Measurements from ENCODE around the gene GALNT15. TPM values are rescaled to one million over a fixed set of nuclear protein-coding genes. Genes with fewer than 3 reads are reported as not detected.

The GALNT15 gene, protein sequence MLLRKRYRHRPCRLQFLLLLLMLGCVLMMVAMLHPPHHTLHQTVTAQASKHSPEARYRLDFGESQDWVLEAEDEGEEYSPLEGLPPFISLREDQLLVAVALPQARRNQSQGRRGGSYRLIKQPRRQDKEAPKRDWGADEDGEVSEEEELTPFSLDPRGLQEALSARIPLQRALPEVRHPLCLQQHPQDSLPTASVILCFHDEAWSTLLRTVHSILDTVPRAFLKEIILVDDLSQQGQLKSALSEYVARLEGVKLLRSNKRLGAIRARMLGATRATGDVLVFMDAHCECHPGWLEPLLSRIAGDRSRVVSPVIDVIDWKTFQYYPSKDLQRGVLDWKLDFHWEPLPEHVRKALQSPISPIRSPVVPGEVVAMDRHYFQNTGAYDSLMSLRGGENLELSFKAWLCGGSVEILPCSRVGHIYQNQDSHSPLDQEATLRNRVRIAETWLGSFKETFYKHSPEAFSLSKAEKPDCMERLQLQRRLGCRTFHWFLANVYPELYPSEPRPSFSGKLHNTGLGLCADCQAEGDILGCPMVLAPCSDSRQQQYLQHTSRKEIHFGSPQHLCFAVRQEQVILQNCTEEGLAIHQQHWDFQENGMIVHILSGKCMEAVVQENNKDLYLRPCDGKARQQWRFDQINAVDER
- 0.03 and 0.07 TPM in 2 replicates for polyA plus RNA-seq (2013)

DNA sequence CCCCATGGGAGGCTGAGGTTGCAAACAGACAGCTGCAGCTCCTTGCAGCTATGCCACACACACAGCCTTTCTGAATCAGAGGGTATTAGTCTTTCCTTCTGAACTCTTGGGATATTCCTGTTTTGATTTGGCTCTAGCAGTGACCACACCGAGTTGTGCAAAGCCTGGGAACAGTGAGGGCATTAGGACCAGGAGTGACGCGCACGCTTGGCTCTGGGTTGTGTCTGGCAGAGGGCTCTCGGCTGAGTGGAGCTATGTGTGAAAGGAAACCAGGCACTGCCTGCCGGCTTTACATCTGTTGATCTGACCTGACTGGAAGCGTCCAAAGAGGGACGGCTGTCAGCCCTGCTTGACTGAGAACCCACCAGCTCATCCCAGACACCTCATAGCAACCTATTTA, at the start of gene GALNT15:
Gene GALNT15 (plus strand): TSS at position 292 of the 400 bp plus-strand sequence. CDS start 472 bp downstream, outside the sequence.
- Histone ChIP-seq H4K8ac (ENCODE audit: low read depth, low read length) (no peak within 1 kb of the TSS), H3K4me1 (ENCODE audit: control insufficient read depth in 1 of 2, insufficient read depth in 2 of 2, low read length in 2 of 2) (peaks cover 0 to 6% of the 10 kb centered on the region in 2 experiments), H3K27ac (ENCODE audit: low read depth, low read length) (no peak within 1 kb of the TSS), H3K4me2 (ENCODE audit: low read length) (no peak within 1 kb of the TSS), H3K23ac (ENCODE audit: low read length) (no peak within 1 kb of the TSS), H4K12ac (ENCODE audit: low read depth, low read length) (no peak within 1 kb of the TSS), H3K4ac (ENCODE audit: low read depth, low read length) (no peak within 1 kb of the TSS), H3K9me3 (ENCODE audit: insufficient read depth, low read depth, low read length) (peaks cover 2% of the 10 kb centered on the region), H3K79me2 (ENCODE audit: control insufficient read depth, insufficient read depth, low read length, poor library complexity) (no peaks in the 10 kb centered on the region), H2BK5ac (ENCODE audit: low read depth, low read length, poor library complexity) (no peak within 1 kb of the TSS), H3K36me3 (ENCODE audit: control insufficient read depth in 1 of 2, insufficient read depth in 2 of 2, low read length in 2 of 2) (no peaks in the 10 kb centered on the region), H2BK12ac (ENCODE audit: low read length) (no peak within 1 kb of the TSS), H3K79me1 (ENCODE audit: low read length) (no peaks in the 10 kb centered on the region), H3K9ac (ENCODE audit: low read length) (no peak within 1 kb of the TSS), H2AFZ (ENCODE audit: insufficient read depth, low read length, poor library complexity) (no peak within 1 kb of the TSS), H2AK5ac (ENCODE audit: low read length) (no peak within 1 kb of the TSS), H4K91ac (ENCODE audit: low read depth, low read length) (no peak within 1 kb of the TSS), H2BK120ac (ENCODE audit: insufficient read depth, low read length, poor library complexity) (no peak within 1 kb of the TSS), H3K4me3 (ENCODE audit: low read depth, low read length) (no peak within 1 kb of the TSS), H3K18ac (ENCODE audit: low read length) (no peak within 1 kb of the TSS), H3K14ac (ENCODE audit: low read length) (no peak within 1 kb of the TSS), H3K27me3 (ENCODE audit: insufficient read depth, low read length) (no peaks in the 10 kb centered on the region)
- no CpG with 5 or more reads among the region's 8 CpGs for WGBS (ENCODE audit: extremely low coverage, insufficient coverage, insufficient read length)
- DNase-seq, result no peak

DNA sequence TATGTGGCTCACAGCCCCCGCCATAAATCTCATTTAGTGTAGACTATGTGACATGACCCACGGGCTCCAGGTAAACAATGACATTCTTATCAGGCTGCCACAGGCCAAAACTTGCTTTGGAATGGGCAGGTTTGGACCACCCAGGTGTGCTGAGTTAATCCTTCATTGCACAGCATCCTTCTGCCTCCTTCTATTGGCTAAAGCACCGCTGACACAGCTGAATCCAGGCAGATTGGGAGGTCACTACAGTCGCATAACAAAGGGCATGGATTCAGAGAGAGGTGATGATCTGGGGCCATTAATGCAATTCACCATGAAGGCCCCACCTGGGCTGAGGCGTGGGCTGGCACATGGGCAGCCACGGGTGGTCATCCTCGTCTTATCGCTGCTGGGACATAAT, 47.8 kb upstream of the GALNT15 start:
- H2BK120ac ChIP-seq (ENCODE audit: insufficient read depth, low read length, poor library complexity), result no peak overlapping the region
- H2AK5ac ChIP-seq (ENCODE audit: low read length), result no peak overlapping the region
- no peak overlapping the region for H3K23ac ChIP-seq (ENCODE audit: low read length)
- H3K4ac ChIP-seq (ENCODE audit: low read depth, low read length), result no peak overlapping the region
- no peaks in the 10 kb centered on the region for H3K27me3 ChIP-seq (ENCODE audit: insufficient read depth, low read length)
- H4K8ac ChIP-seq (ENCODE audit: low read depth, low read length), result no peak overlapping the region
- H4K91ac ChIP-seq (ENCODE audit: low read depth, low read length), result no peak overlapping the region
- H3K79me1 ChIP-seq (ENCODE audit: low read length), result no peaks in the 10 kb centered on the region
- H3K14ac ChIP-seq (ENCODE audit: low read length), result no peak overlapping the region
- WGBS (ENCODE audit: extremely low coverage, insufficient coverage, insufficient read length), result no CpG with 5 or more reads among the region's 8 CpGs
- no peak overlapping the region for H3K27ac ChIP-seq (ENCODE audit: low read depth, low read length)
- H2BK12ac ChIP-seq (ENCODE audit: low read length), result no peak overlapping the region
- H3K9me3 ChIP-seq (ENCODE audit: insufficient read depth, low read depth, low read length), result peaks cover 2% of the 10 kb centered on the region
- no peak for DNase-seq
- no peaks in the 10 kb centered on the region for H3K36me3 ChIP-seq (ENCODE audit: control insufficient read depth in 1 of 2, insufficient read depth in 2 of 2, low read length in 2 of 2)
- no peak overlapping the region for H3K4me2 ChIP-seq (ENCODE audit: low read length)
- no peak overlapping the region for H2AFZ ChIP-seq (ENCODE audit: insufficient read depth, low read length, poor library complexity)
- no peak overlapping the region for H2BK5ac ChIP-seq (ENCODE audit: low read depth, low read length, poor library complexity)
- H3K4me3 ChIP-seq (ENCODE audit: low read depth, low read length), result no peak overlapping the region
- no peaks in the 10 kb centered on the region for H3K79me2 ChIP-seq (ENCODE audit: control insufficient read depth, insufficient read depth, low read length, poor library complexity)
- no peak overlapping the region for H3K18ac ChIP-seq (ENCODE audit: low read length)
- H3K4me1 ChIP-seq (ENCODE audit: control insufficient read depth in 1 of 2, insufficient read depth in 2 of 2, low read length in 2 of 2), result no peaks in the 10 kb centered on the region
- H3K9ac ChIP-seq (ENCODE audit: low read length), result no peak overlapping the region
- no peak overlapping the region for H4K12ac ChIP-seq (ENCODE audit: low read depth, low read length)

DNA sequence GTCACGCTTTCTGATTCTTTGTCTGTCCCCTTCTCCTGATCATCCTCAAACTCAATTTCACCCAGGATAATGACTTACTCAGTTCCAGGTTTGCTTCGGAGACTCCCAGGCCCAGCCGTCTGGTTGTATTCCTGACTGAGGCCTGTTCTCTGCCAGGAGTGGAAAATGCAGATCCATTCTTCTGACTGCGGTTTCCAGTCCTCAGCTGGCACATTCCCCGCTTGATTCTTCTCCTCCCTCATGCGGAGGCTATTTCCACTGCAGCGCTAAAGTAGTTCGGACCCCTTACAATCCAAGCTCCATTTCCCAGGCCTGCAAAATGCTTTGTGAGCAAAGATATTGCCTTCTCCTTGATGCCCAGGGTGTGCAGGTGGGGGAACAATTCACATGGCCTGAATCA, 47.2 kb upstream of the GALNT15 start:
- Histone ChIP-seq H2BK5ac (ENCODE audit: low read depth, low read length, poor library complexity) (no peak overlapping the region), H4K8ac (ENCODE audit: low read depth, low read length) (no peak overlapping the region)

DNA sequence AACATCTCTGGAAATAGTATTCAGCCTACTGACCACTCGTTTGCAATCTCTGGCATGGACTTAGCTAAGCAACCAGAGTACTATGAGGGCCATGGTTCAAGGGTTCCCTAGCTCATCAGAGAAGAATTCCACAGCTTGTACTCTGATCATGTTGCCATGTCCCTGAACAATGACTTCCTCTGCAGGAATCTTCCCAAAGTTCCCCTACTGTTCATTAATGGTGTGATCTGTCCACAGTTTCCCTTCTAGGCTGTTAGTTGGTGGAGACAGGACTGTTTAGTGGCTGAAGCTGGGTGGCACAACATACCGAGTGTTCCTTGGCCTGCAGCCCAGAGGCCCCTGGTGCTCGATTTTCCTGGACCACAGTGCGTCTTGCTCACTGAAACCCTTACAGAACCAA, 44.4 kb upstream of the GALNT15 start:
- no peak overlapping the region for H2BK5ac ChIP-seq (ENCODE audit: low read depth, low read length, poor library complexity)
- H3K23ac ChIP-seq (ENCODE audit: low read length), result no peak overlapping the region
- H3K79me1 ChIP-seq (ENCODE audit: low read length), result no peaks in the 10 kb centered on the region
- no peaks in the 10 kb centered on the region for H3K79me2 ChIP-seq (ENCODE audit: control insufficient read depth, insufficient read depth, low read length, poor library complexity)
- H4K91ac ChIP-seq (ENCODE audit: low read depth, low read length), result no peak overlapping the region
- no peak overlapping the region for H2AFZ ChIP-seq (ENCODE audit: insufficient read depth, low read length, poor library complexity)
- no peak overlapping the region for H2BK120ac ChIP-seq (ENCODE audit: insufficient read depth, low read length, poor library complexity)
- H3K9me3 ChIP-seq (ENCODE audit: insufficient read depth, low read depth, low read length), result no peaks in the 10 kb centered on the region
- H3K36me3 ChIP-seq (ENCODE audit: control insufficient read depth in 1 of 2, insufficient read depth in 2 of 2, low read length in 2 of 2), result no peaks in the 10 kb centered on the region
- H3K9ac ChIP-seq (ENCODE audit: low read length), result no peak overlapping the region
- no CpG with 5 or more reads among the region's 4 CpGs for WGBS (ENCODE audit: extremely low coverage, insufficient coverage, insufficient read length)
- no peaks in the 10 kb centered on the region for H3K27me3 ChIP-seq (ENCODE audit: insufficient read depth, low read length)
- no peak for DNase-seq
- H3K4me2 ChIP-seq (ENCODE audit: low read length), result no peak overlapping the region
- H3K27ac ChIP-seq (ENCODE audit: low read depth, low read length), result no peak overlapping the region
- H2AK5ac ChIP-seq (ENCODE audit: low read length), result no peak overlapping the region
- H3K4me1 ChIP-seq (ENCODE audit: control insufficient read depth in 1 of 2, insufficient read depth in 2 of 2, low read length in 2 of 2), result no peaks in the 10 kb centered on the region
- H3K14ac ChIP-seq (ENCODE audit: low read length), result no peak overlapping the region
- no peak overlapping the region for H3K4ac ChIP-seq (ENCODE audit: low read depth, low read length)
- H3K18ac ChIP-seq (ENCODE audit: low read length), result no peak overlapping the region
- no peak overlapping the region for H3K4me3 ChIP-seq (ENCODE audit: low read depth, low read length)
- no peak overlapping the region for H4K8ac ChIP-seq (ENCODE audit: low read depth, low read length)
- H2BK12ac ChIP-seq (ENCODE audit: low read length), result no peak overlapping the region
- H4K12ac ChIP-seq (ENCODE audit: low read depth, low read length), result no peak overlapping the region

More for the DNA sequence above, 47.2 kb upstream of the GALNT15 start:
- Histone ChIP-seq H2BK12ac (ENCODE audit: low read length) (no peak overlapping the region), H3K9ac (ENCODE audit: low read length) (no peak overlapping the region), H3K4ac (ENCODE audit: low read depth, low read length) (no peak overlapping the region), H3K36me3 (ENCODE audit: control insufficient read depth in 1 of 2, insufficient read depth in 2 of 2, low read length in 2 of 2) (no peaks in the 10 kb centered on the region), H3K4me3 (ENCODE audit: low read depth, low read length) (no peak overlapping the region), H4K91ac (ENCODE audit: low read depth, low read length) (no peak overlapping the region), H3K9me3 (ENCODE audit: insufficient read depth, low read depth, low read length) (peaks cover 2% of the 10 kb centered on the region), H3K18ac (ENCODE audit: low read length) (no peak overlapping the region), H2AK5ac (ENCODE audit: low read length) (no peak overlapping the region), H4K12ac (ENCODE audit: low read depth, low read length) (no peak overlapping the region), H3K14ac (ENCODE audit: low read length) (no peak overlapping the region), H2AFZ (ENCODE audit: insufficient read depth, low read length, poor library complexity) (no peak overlapping the region), H3K27ac (ENCODE audit: low read depth, low read length) (no peak overlapping the region), H3K79me1 (ENCODE audit: low read length) (no peaks in the 10 kb centered on the region), H3K4me2 (ENCODE audit: low read length) (no peak overlapping the region), H2BK120ac (ENCODE audit: insufficient read depth, low read length, poor library complexity) (no peak overlapping the region), H3K27me3 (ENCODE audit: insufficient read depth, low read length) (no peaks in the 10 kb centered on the region), H3K79me2 (ENCODE audit: control insufficient read depth, insufficient read depth, low read length, poor library complexity) (no peaks in the 10 kb centered on the region), H3K23ac (ENCODE audit: low read length) (no peak overlapping the region), H3K4me1 (ENCODE audit: control insufficient read depth in 1 of 2, insufficient read depth in 2 of 2, low read length in 2 of 2) (no peaks in the 10 kb centered on the region)
- no peak for DNase-seq
- WGBS (ENCODE audit: extremely low coverage, insufficient coverage, insufficient read length), result no CpG with 5 or more reads among the region's 8 CpGs

Measured in trophoblast cell (in vitro differentiated cells and primary cell).